LNCAP (cell line): ENCODE measurements around the gene BCOR.

Experiments used
- TF ChIP-seq, protein P1 (sequence below): fragments of 450-650 bp; IDR thresholded peaks from 2 replicates; pipeline ENCODE4 v1.5.1; 2017; ENCODE audit warnings: mild to moderate bottlenecking

The BCOR gene

GRCh38 chrX:40035726-40036125 lies 62.0 kb downstream of the BCOR start:
- TF ChIP-seq, protein P1, sequence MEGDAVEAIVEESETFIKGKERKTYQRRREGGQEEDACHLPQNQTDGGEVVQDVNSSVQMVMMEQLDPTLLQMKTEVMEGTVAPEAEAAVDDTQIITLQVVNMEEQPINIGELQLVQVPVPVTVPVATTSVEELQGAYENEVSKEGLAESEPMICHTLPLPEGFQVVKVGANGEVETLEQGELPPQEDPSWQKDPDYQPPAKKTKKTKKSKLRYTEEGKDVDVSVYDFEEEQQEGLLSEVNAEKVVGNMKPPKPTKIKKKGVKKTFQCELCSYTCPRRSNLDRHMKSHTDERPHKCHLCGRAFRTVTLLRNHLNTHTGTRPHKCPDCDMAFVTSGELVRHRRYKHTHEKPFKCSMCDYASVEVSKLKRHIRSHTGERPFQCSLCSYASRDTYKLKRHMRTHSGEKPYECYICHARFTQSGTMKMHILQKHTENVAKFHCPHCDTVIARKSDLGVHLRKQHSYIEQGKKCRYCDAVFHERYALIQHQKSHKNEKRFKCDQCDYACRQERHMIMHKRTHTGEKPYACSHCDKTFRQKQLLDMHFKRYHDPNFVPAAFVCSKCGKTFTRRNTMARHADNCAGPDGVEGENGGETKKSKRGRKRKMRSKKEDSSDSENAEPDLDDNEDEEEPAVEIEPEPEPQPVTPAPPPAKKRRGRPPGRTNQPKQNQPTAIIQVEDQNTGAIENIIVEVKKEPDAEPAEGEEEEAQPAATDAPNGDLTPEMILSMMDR, result no peak

- TF ChIP-seq, protein P1, result no peak
Observed at GRCh38 chrX:40031911-40032310, 65.8 kb downstream of the BCOR start.

DNA sequence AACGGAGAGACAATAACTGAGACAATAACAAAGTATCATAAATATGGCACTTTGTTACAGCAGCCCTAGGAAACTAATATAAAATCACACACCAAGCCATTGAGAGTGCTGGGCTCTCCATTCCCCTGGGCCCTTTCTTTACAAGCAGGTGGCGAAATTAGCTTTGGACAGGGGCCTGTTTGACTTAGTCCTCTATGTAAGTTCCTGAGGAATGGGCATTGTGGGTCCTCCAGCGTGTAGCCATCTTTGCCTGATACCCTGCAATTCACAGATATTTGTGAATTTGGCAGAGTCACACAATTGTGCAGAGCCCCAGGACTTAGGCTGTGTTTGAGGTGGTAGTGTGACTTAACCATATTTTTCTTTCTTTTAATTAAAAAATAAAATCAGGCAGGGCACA lies 67.6 kb downstream of the BCOR start:
- TF ChIP-seq, protein P1, result no peak

GRCh38 chrX:40022421-40022820 lies 75.3 kb downstream of the BCOR start:
- TF ChIP-seq, protein P1, result no peak

DNA sequence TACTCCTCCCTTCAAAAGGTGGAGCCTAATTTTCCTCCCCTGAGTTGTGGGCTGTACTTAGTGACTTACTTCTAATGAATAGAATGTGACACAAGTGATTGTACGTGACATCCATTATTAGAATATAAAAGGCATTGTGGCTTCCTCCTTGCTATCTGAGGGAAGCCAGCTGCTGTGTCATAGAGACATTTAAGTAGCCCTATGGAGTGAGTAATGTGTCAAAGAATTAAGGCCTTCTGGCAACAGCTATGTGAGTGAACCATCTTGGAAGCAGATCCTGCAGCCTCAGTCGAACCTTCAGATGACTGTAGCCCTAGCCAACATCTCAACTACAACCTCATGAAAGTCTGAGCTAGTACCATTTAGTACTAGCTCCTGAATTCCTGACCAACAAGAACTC lies 76.1 kb downstream of the BCOR start:
- TF ChIP-seq, protein P1, result no peak

GRCh38 chrX:40019541-40019940 lies 78.2 kb downstream of the BCOR start:
- TF ChIP-seq, protein P1, result no peak

DNA sequence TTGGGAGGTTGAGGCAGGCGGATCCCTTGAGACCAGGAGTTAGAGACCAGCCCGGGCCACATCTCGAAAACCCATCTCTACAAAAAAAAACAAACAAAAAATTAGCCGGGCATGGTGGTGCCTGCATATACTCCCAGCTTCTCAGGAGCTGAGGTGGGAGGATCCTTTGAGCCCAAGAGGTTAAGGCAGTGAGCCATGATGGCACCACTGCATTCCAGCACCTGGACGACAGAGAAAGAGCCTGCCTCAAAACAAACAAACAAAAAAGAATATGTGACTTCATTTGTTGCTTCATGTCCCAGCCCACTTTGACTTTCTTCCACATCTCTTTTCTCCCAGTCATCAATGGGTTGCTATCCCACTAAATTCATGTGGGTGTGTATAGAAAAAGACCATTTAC lies 79.7 kb downstream of the BCOR start:
- TF ChIP-seq, protein P1, result no peak

- TF ChIP-seq, protein P1, result no peak
Observed at GRCh38 chrX:40016749-40017148, 81.0 kb downstream of the BCOR start.
